Thoracic aorta (tissue), 2 donors: ENCODE results near the gene RETREG2. TPM values are rescaled to one million over a fixed set of nuclear protein-coding genes. Genes with fewer than 3 reads are reported as not detected.
A peak's percentile ranks its signal among the peaks of the same experiment; 100 is the strongest.

Experiments
- ATAC-seq: fragments of 150-250 bp; one replicate; pipeline ENCODE4 v1.8.0; 2017; ENCODE audit warnings: low read depth; ENCODE audit not compliant: insufficient number of reproducible peaks, low FRiP score
- DNase-seq: peaks from one replicate; pipeline ENCODE4 v3.0.0-alpha.2; 2020; ENCODE audit warnings: low spot score
- H3K27ac ChIP-seq, 2 donors: fragments of 200-600 bp; sonication (generic); 1 replicate in 1 of 2; 2 replicates in 1 of 2; pipeline ENCODE4 v1.5.1; 2016; ENCODE audit warnings: mild to moderate bottlenecking in 2 of 2, moderate library complexity in 2 of 2
- H3K27me3 ChIP-seq: fragments of 200-600 bp; sonication (generic); replicated peaks from 2 replicates; pipeline ENCODE4 v1.6.0; 2016; ENCODE audit warnings: mild to moderate bottlenecking; ENCODE audit not compliant: insufficient read depth
- H3K36me3 ChIP-seq: fragments of 200-600 bp; sonication (generic); one replicate; pipeline ENCODE4 v1.5.1; 2016
- H3K4me1 ChIP-seq, 2 donors: fragments of 200-600 bp; sonication (generic); 1 replicate in 1 of 2; 2 replicates in 1 of 2; pipeline versions ENCODE4 v1.5.1 to v1.6.0; 2016; ENCODE audit warnings: low read depth in 2 of 2, mild to moderate bottlenecking in 1 of 2; ENCODE audit not compliant: control insufficient read depth in 1 of 2
- H3K4me3 ChIP-seq: fragments of 200-600 bp; sonication (generic); 2 replicates; pipeline ENCODE4 v1.5.1; 2016; ENCODE audit warnings: mild to moderate bottlenecking
- H3K9me3 ChIP-seq: fragments of 200-600 bp; sonication (generic); 2 replicates; pipeline ENCODE4 v1.5.1; 2016
- total RNA-seq, 2 donors: library from RNA; depleted of rRNA; stranded (reverse); fragments of >200 nt; gene quantifications; one replicate each; pipeline versions ENCODE4 v1.1.0 to v1.2.3, GENCODE V29; 2016
- TF ChIP-seq, protein P1 (sequence below): fragments of 200-600 bp; sonication (generic); IDR thresholded peaks from one replicate; pipeline ENCODE4 v1.5.1; 2019; ENCODE audit warnings: antibody characterized with exemption

RETREG2 gene
- total RNA-seq, 2 donors from 2014 or later: 43.8 to 58.6 TPM

DNA sequence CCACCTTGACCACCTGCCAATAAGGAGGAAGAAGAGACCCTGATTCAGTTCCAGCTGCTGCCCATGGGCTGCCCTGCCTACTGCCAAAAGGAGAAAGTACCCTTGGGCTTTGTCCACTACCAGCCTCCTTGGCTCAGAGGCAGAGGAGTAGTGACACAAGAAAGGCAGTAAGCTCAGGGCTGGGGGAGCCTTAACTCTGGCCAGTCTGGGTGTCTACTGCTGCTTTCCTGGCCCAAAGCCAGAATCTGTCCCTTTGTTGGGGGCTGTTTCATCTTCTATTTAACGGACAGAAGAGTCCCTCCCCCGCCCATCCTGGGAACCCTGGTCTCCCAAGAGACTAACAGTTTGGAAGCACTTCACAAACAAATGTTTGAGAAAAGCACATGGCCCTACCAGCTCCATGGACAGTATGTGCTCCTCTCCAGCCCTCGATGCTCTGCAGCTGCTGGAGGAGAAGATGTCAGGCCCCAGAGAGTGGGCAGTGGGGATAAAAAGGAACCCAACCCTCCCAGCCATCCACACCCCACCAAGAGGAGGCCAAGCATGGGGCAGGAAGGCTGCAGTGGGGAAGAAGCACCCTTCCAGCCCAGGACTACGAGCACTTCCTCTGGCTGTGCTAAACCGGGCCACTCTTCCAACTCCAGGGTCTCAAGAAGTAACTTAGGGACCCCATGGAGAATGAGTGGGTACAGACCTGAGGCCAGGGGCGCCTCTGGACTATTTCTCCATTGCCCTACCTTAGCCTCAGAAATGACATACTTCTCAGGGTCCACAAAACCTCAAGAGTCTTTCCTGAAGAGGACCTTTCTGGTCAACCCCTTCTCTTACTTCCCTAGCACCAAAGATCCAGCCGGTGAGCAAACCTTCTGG, 50.2 kb downstream of the RETREG2 start:
- DNase-seq (no peak), ATAC-seq (no peak)
- Histone ChIP-seq H3K4me1 (peaks cover 13 to 32% of the 10 kb centered on the region in 2 donors), H3K9me3 (no peaks in the 10 kb centered on the region), H3K27ac (peak overlapping the region; percentile 93 to 96), H3K27me3 (no peaks in the 10 kb centered on the region), H3K4me3 (peak overlapping the region; percentile 91), H3K36me3 (peaks cover 38% of the 10 kb centered on the region)
- TF ChIP-seq, protein P1, sequence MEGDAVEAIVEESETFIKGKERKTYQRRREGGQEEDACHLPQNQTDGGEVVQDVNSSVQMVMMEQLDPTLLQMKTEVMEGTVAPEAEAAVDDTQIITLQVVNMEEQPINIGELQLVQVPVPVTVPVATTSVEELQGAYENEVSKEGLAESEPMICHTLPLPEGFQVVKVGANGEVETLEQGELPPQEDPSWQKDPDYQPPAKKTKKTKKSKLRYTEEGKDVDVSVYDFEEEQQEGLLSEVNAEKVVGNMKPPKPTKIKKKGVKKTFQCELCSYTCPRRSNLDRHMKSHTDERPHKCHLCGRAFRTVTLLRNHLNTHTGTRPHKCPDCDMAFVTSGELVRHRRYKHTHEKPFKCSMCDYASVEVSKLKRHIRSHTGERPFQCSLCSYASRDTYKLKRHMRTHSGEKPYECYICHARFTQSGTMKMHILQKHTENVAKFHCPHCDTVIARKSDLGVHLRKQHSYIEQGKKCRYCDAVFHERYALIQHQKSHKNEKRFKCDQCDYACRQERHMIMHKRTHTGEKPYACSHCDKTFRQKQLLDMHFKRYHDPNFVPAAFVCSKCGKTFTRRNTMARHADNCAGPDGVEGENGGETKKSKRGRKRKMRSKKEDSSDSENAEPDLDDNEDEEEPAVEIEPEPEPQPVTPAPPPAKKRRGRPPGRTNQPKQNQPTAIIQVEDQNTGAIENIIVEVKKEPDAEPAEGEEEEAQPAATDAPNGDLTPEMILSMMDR: no peak

DNA sequence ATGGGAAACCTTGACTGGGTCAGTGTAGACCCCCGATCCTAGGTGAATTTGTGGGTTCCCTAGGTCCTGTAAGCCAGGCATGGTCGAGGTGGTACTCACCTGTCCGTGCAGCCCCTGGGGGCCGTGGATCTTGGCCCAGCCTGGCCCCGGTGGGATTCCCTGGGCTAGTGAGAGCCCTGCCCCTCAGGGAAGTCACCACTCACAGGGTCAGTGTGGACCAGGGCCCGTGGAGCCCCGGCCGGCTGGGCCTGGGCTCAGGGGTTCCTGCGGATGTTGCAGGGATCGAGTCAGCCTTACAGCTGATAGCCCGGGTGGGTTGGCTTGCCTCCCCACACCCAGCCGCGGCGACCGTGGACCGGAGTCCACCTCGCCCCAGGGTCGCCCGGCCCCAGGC, 50.8 kb downstream of the RETREG2 start:
- peaks cover 13 to 32% of the 10 kb centered on the region in 2 donors for H3K4me1 ChIP-seq
- DNase-seq (no peak), ATAC-seq (peak; percentile 4)
- H3K4me3 ChIP-seq: peak overlapping the region; percentile 91
- H3K36me3 ChIP-seq: peaks cover 38% of the 10 kb centered on the region
- peak overlapping the region; percentile 93 to 96 for H3K27ac ChIP-seq
- no peaks in the 10 kb centered on the region for H3K9me3 ChIP-seq
- no peaks in the 10 kb centered on the region for H3K27me3 ChIP-seq
- TF ChIP-seq, protein P1: no peak

DNA sequence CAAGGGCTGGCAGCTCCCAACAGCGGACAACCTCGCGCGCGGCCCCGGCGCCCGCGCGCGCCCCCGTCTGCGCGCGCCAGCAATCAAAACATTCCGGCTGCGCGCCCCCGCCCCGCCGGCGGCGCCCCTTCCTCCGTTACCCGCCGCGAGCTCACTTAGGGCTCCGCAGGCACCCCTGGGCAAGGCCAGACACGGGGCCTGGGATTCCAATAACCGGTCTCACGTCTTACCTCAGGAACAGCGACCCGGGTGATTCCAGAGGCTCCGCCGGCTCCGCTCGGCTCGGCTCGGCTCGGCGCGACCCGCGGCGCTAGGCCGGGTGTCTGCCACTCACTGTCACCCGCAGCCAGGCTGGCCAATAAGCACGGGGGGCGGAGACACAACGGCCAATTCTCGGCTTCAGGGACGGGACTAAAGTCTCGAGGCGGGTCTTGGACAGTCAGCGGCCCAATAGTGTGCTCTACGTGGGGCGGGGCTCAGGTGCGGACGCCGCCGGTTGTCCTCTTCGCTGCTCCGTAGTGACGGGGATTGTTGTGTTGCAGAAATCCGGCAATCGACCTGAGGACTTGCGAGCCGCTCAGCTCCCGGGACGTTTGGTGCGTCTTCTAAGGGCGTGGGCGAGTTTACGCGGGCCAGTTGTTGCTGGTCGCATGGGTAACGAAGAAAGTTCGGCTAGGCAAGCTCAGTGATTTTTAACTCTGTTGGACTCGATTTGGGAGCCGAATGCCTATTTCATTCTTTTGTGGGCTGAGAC, 51.4 kb downstream of the RETREG2 start, which contains the start of the genes ANKZF1 and ATG9A:
ANKZF1 (plus strand) TSS at position 502 of the 754 bp plus-strand sequence. CDS start 452 bp downstream, outside the sequence.
ATG9A (minus strand) TSS at position 332 of the 754 bp plus-strand sequence. CDS start 1,612 bp downstream, outside the sequence.
- Histone ChIP-seq H3K4me1 (peaks cover 13 to 32% of the 10 kb centered on the region in 2 donors), H3K36me3 (peaks cover 38% of the 10 kb centered on the region), H3K4me3 (peak within 1 kb of the TSS; percentile 91), H3K9me3 (no peaks in the 10 kb centered on the region), H3K27me3 (no peaks in the 10 kb centered on the region), H3K27ac (peak within 1 kb of the TSS; percentile 93 to 96)
- ATAC-seq (peak; percentile 94), DNase-seq (peak; percentile 95)
- TF ChIP-seq, protein P1: no peak

DNA sequence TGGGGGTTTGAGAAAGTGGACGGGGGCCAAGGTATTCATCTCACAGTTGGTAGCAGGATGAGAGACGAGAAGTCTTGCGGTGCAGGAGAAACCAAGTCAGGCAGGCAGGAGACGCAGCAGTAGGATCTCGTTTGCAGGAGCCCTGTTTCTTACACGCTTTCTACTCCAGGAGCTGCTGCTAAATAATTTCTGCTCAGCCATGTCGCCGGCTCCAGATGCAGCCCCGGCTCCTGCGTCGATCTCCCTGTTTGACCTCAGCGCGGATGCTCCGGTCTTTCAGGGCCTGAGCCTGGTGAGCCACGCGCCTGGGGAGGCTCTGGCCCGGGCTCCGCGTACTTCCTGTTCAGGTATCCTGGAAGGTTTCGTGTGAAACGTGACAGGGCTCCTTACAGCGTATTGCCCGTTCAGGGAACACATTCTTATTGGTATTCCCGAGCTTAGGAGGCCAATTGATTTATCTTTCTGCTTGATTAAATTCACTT, 52.0 kb downstream of the RETREG2 start:
- ATAC-seq (no peak), DNase-seq (no peak)
- peak overlapping the region; percentile 93 to 96 for H3K27ac ChIP-seq
- H3K36me3 ChIP-seq: peaks cover 38% of the 10 kb centered on the region
- no peaks in the 10 kb centered on the region for H3K27me3 ChIP-seq
- peak overlapping the region; percentile 91 for H3K4me3 ChIP-seq
- H3K9me3 ChIP-seq: no peaks in the 10 kb centered on the region
- H3K4me1 ChIP-seq: peaks cover 13 to 32% of the 10 kb centered on the region in 2 donors
- TF ChIP-seq, protein P1: no peak

DNA sequence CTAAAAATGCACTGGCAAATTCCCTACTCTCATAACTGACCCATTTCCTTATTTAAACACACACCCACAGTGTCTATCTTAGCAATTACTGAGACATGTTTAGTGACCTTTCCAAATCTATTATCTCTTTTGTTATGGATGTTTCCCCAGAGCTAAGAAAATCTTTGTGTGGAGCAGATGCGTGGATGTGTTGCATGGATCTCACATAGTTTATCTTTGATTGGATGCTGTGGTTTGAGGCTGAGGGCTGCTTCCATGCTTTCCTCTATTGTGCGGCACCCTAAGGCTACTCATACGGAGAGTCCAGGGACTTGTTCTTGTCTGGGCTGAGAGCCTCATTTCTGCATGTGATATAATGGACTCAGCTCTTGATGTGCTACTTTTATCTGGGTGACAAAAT, 56.3 kb downstream of the RETREG2 start:
- no peaks in the 10 kb centered on the region for H3K9me3 ChIP-seq
- peaks cover 45% of the 10 kb centered on the region for H3K36me3 ChIP-seq
- H3K27me3 ChIP-seq: no peaks in the 10 kb centered on the region
- no peak for ATAC-seq
- TF ChIP-seq, protein P1: no peak
- H3K27ac ChIP-seq: no peak overlapping the region
- peaks cover 5 to 17% of the 10 kb centered on the region in 2 donors for H3K4me1 ChIP-seq
- H3K4me3 ChIP-seq: no peak overlapping the region
- no peak for DNase-seq
